HEK293T (cell line): ENCODE measurements around the gene ITGAV.

ENCODE experiments used
- CTCF ChIA-PET: fragments of 350-600 bp; formaldehyde crosslinking; extraction: SDS; loops from one replicate; lab custom pipeline; 2021; ENCODE audit warnings: antibody characterized with exemption, inconsistent platforms; lab: Yijun Ruan, JAX
- POLR2A ChIA-PET: fragments of 350-600 bp; formaldehyde crosslinking; extraction: SDS; loops from one replicate; lab custom pipeline; 2020; ENCODE audit warnings: antibody characterized with exemption, inconsistent platforms; lab: Yijun Ruan, JAX
- DNase-seq: peaks from one replicate; pipeline ENCODE4 v3.0.0; 2012; ENCODE audit warnings: mixed read lengths; ENCODE audit errors: extremely low spot score
- ARNT ChIP-seq: fragments of 450-650 bp; IDR thresholded peaks from 2 replicates; pipeline ENCODE4 v1.6.1; 2017; ENCODE audit warnings: mild to moderate bottlenecking
- BHLHE40 ChIP-seq: fragments of 450-650 bp; IDR thresholded peaks from 2 replicates; pipeline ENCODE4 v1.6.1; 2016; ENCODE audit warnings: mild to moderate bottlenecking, moderate library complexity, borderline replicate concordance
- CTBP1 ChIP-seq: fragments of 450-650 bp; IDR thresholded peaks from 2 replicates; pipeline ENCODE4 v1.6.1; 2016; ENCODE audit warnings: borderline replicate concordance
- ELF4 ChIP-seq: fragments of 450-650 bp; IDR thresholded peaks from 2 replicates; pipeline ENCODE4 v1.6.1; 2017; ENCODE audit warnings: antibody characterized with exemption
- FOXA1 ChIP-seq: fragments of 450-650 bp; IDR thresholded peaks from 2 replicates; pipeline ENCODE4 v1.6.1; 2016; ENCODE audit warnings: mild to moderate bottlenecking
- FOXK2 ChIP-seq: fragments of 450-650 bp; IDR thresholded peaks from 2 replicates; pipeline ENCODE4 v1.6.1; 2016; ENCODE audit warnings: mild to moderate bottlenecking
- FOXM1 ChIP-seq: fragments of 450-650 bp; IDR thresholded peaks from 2 replicates; pipeline ENCODE4 v1.6.1; 2017; ENCODE audit warnings: mild to moderate bottlenecking, borderline replicate concordance
- HDGF ChIP-seq: fragments of 450-650 bp; IDR thresholded peaks from 2 replicates; pipeline ENCODE4 v1.6.1; 2017; ENCODE audit warnings: antibody characterized with exemption, borderline replicate concordance
- L3MBTL2 ChIP-seq: fragments of 450-650 bp; conservative IDR thresholded peaks from 2 replicates; pipeline ENCODE4 v1.6.1; 2016; ENCODE audit warnings: mild to moderate bottlenecking
- LEF1 ChIP-seq: fragments of 450-650 bp; IDR thresholded peaks from 2 replicates; pipeline ENCODE4 v1.6.1; 2017; ENCODE audit warnings: mild to moderate bottlenecking, borderline replicate concordance
- NFRKB ChIP-seq: fragments of 450-650 bp; IDR thresholded peaks from 2 replicates; pipeline ENCODE4 v1.6.1; 2016; ENCODE audit warnings: mild to moderate bottlenecking, moderate library complexity
- PKNOX1 ChIP-seq: fragments of 450-650 bp; IDR thresholded peaks from 2 replicates; pipeline ENCODE4 v1.6.1; 2016
- SP1 ChIP-seq: fragments of 450-650 bp; IDR thresholded peaks from 2 replicates; pipeline ENCODE4 v1.6.1; 2017
- SUZ12 ChIP-seq: fragments of 450-650 bp; IDR thresholded peaks from 2 replicates; pipeline ENCODE4 v1.6.1; 2016; ENCODE audit warnings: mild to moderate bottlenecking
- TARDBP ChIP-seq: fragments of 450-650 bp; IDR thresholded peaks from 2 replicates; pipeline ENCODE4 v1.6.1; 2016
- ZNF384 ChIP-seq: fragments of 450-650 bp; IDR thresholded peaks from 2 replicates; pipeline ENCODE4 v1.6.1; 2016

Gene ITGAV

GRCh38 chr2:186551323-186552050 lies 38.4 kb upstream of the ITGAV start:
- POLR2A ChIA-PET = interaction anchor here (1.3 kb wide), 1 partner anchor 38 kb away, joined by 5 read pairs; the partner anchor contains the start of gene ITGAV
- no peak for DNase-seq
- CTCF ChIA-PET = no interaction called here
- no peak for TF ChIP-seq BHLHE40
- no peak for TF ChIP-seq HDGF
- TF ChIP-seq L3MBTL2 = no peak
- TF ChIP-seq SP1 = no peak
- TF ChIP-seq ZNF384 = no peak
- TF ChIP-seq CTBP1 = no peak
- TF ChIP-seq PKNOX1 = no peak
- TF ChIP-seq TARDBP = no peak
- TF ChIP-seq FOXA1 = no peak
- no peak for TF ChIP-seq SUZ12
- no peak for TF ChIP-seq ARNT
- no peak for TF ChIP-seq LEF1
- TF ChIP-seq FOXM1 = no peak
- TF ChIP-seq FOXK2 = no peak
- TF ChIP-seq NFRKB = no peak
- no peak for TF ChIP-seq ELF4

- ChIA-PET POLR2A (no interaction called here), CTCF (no interaction called here)
- TF ChIP-seq HDGF = no peak
- TF ChIP-seq ELF4 = no peak
- TF ChIP-seq FOXK2 = no peak
- no peak for TF ChIP-seq ARNT
- TF ChIP-seq ZNF384 = no peak
- no peak for DNase-seq
These were observed 35.4 kb upstream of the ITGAV start for GRCh38 chr2:186554429-186554828.

- DNase-seq = no peak
These were observed 34.8 kb upstream of the ITGAV start for GRCh38 chr2:186554850-186555671.

GRCh38 chr2:186558512-186559276 lies 31.2 kb upstream of the ITGAV start:
- DNase-seq = no peak
- TF ChIP-seq FOXK2 = no peak
- no peak for TF ChIP-seq FOXA1
- CTCF ChIA-PET = interaction anchor here (0.6 kb wide), 1 partner anchor 40 kb away, joined by 3 read pairs; no protein-coding TSS in a partner anchor
- POLR2A ChIA-PET = no interaction called here

More at GRCh38 chr2:186554850-186555671, 34.8 kb upstream of the ITGAV start:
- TF ChIP-seq HDGF (no peak), LEF1 (no peak), PKNOX1 (no peak), CTBP1 (no peak), ZNF384 (no peak), SUZ12 (no peak), NFRKB (no peak), FOXM1 (no peak), FOXK2 (no peak), ELF4 (no peak), FOXA1 (no peak), BHLHE40 (no peak), SP1 (no peak)
- POLR2A ChIA-PET = interaction anchor here (0.8 kb wide), 1 partner anchor 35 kb away, joined by 3 read pairs; the partner anchor contains the start of gene ITGAV
- CTCF ChIA-PET = no interaction called here

GRCh38 chr2:186559370-186559769 lies 30.5 kb upstream of the ITGAV start:
- POLR2A ChIA-PET = interaction anchor here (1.2 kb wide), 1 partner anchor 31 kb away, joined by 4 read pairs; the partner anchor contains the start of gene ITGAV
- CTCF ChIA-PET = interaction anchor here (0.6 kb wide), 1 partner anchor 39 kb away, joined by 3 read pairs; no protein-coding TSS in a partner anchor
- TF ChIP-seq FOXA1 (no peak), BHLHE40 (no peak), ARNT (no peak), ELF4 (no peak), NFRKB (no peak), ZNF384 (no peak), CTBP1 (no peak)
- DNase-seq = no peak

DNA sequence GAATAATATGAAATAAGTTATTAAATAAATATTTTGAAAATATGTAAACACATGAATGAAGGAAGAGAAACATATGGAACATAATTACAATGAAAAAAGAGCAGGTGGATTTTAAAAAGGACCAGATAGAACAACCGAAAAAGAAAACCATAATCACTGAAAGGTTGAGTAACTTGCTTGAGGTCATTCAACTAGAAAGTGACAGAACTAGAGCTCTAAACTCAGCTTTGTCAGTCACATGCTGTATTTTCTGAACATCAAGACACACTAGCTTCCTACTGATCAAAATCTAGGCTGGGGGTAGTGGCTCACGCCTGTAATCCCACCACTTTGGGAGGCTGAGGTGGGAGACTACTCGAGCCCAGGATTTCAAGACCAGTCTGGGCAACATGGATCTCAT lies 30.0 kb upstream of the ITGAV start:
- POLR2A ChIA-PET = interaction anchor here (1.2 kb wide), 1 partner anchor 30 kb away, joined by 4 read pairs; the partner anchor contains the start of gene ITGAV
- CTCF ChIA-PET = no interaction called here

More for the DNA sequence above, 30.0 kb upstream of the ITGAV start:
- no peak for DNase-seq
- TF ChIP-seq SUZ12 (no peak), FOXK2 (no peak), ARNT (no peak), LEF1 (no peak), SP1 (no peak), FOXM1 (no peak), CTBP1 (no peak), ZNF384 (no peak), PKNOX1 (no peak), FOXA1 (no peak), HDGF (no peak)
